BE2C (cell line): ENCODE results near the gene ARVCF.

Experiments
- DNase-seq: peaks from one replicate; pipeline ENCODE4 v3.0.0-alpha.2; 2020
- H3K27me3 ChIP-seq: fragments of 250-450 bp; sonication (Bioruptor Pico); 2 replicates; pipeline ENCODE4 v1.5.1; 2020; ENCODE audit warnings: mild to moderate bottlenecking
- H3K36me3 ChIP-seq: fragments of 250-450 bp; sonication (Bioruptor Pico); 2 replicates; pipeline ENCODE4 v1.5.1; 2020; ENCODE audit warnings: mild to moderate bottlenecking
- H3K4me1 ChIP-seq: fragments of 250-450 bp; sonication (Bioruptor Pico); 2 replicates; pipeline ENCODE4 v1.5.1; 2020
- H3K4me3 ChIP-seq: 2 replicates; pipeline ENCODE4 v1.5.1; 2011; ENCODE audit warnings: low read depth, low read length
- H3K9me3 ChIP-seq: fragments of 250-450 bp; sonication (Bioruptor Pico); 2 replicates; pipeline ENCODE4 v1.5.1; 2020
- CTCF ChIP-seq: IDR thresholded peaks from 2 replicates; pipeline ENCODE4 v1.5.1; 2012; ENCODE audit warnings: mild to moderate bottlenecking, low read depth, low read length

The ARVCF gene

GRCh38 chr22:20019661-20020532 lies 3.3 kb upstream of the ARVCF start:
- no peak for TF ChIP-seq CTCF

GRCh38 chr22:20018001-20018400 lies 1.4 kb upstream of the ARVCF start:
- no peak for DNase-seq
- Histone ChIP-seq H3K4me3 (no peak overlapping the region), H3K4me1 (peaks cover 19% of the 10 kb centered on the region), H3K36me3 (no peaks in the 10 kb centered on the region), H3K27me3 (no peaks in the 10 kb centered on the region), H3K9me3 (no peaks in the 10 kb centered on the region)
- no peak for TF ChIP-seq CTCF

More at GRCh38 chr22:20019661-20020532, 3.3 kb upstream of the ARVCF start:
- no peaks in the 10 kb centered on the region for H3K36me3 ChIP-seq
- peaks cover 12% of the 10 kb centered on the region for H3K4me1 ChIP-seq
- DNase-seq: peak; percentile 10
- H3K9me3 ChIP-seq: no peaks in the 10 kb centered on the region
- peak overlapping the region; percentile 56 for H3K4me3 ChIP-seq
- no peaks in the 10 kb centered on the region for H3K27me3 ChIP-seq

- TF ChIP-seq CTCF: no peak
- no peak overlapping the region; the same call in 1 of the 2 replicates for H3K4me3 ChIP-seq
- H3K36me3 ChIP-seq: no peaks in the 10 kb centered on the region
- peaks cover 24% of the 10 kb centered on the region for H3K4me1 ChIP-seq
- DNase-seq: no peak
- no peaks in the 10 kb centered on the region for H3K27me3 ChIP-seq
- H3K9me3 ChIP-seq: no peaks in the 10 kb centered on the region
Measured at GRCh38 chr22:20017622-20017958, 967 bp upstream of the ARVCF start.

GRCh38 chr22:20015971-20016733 lies 471 bp downstream of the ARVCF start:
- TF ChIP-seq CTCF: no peak
- Histone ChIP-seq H3K4me3 (peak overlapping the region; percentile 77), H3K4me1 (peaks cover 35% of the 10 kb centered on the region), H3K9me3 (no peaks in the 10 kb centered on the region), H3K27me3 (no peaks in the 10 kb centered on the region), H3K36me3 (no peaks in the 10 kb centered on the region)
- DNase-seq: peak; percentile 69

GRCh38 chr22:20015187-20015625 lies 1.4 kb downstream of the ARVCF start:
- Histone ChIP-seq H3K27me3 (no peaks in the 10 kb centered on the region), H3K4me1 (peaks cover 40% of the 10 kb centered on the region), H3K4me3 (peak overlapping the region; percentile 77), H3K36me3 (no peaks in the 10 kb centered on the region; the same call in 1 of the 2 replicates), H3K9me3 (no peaks in the 10 kb centered on the region)
- no peak for DNase-seq
- no peak for TF ChIP-seq CTCF
